GM18867 (cell line): ENCODE measurements around the gene MED26.
"Not testable (repeated sequence)": the region's sequence is repeated elsewhere in the genome, so short reads cannot be mapped to it uniquely, and the experiment has no call there.

ENCODE experiments used
- ATAC-seq: cut with Tn5 transposase; IDR thresholded peaks from one replicate; pipeline ENCODE4 v1.9.1; 2021; ENCODE audit warnings: mild to moderate bottlenecking, moderate library complexity; ENCODE audit not compliant: unreplicated experiment

MED26 gene

GRCh38 chr19:16575861-16576689 is 51.9 kb downstream of the MED26 start:
- ATAC-seq, result no peak

GRCh38 chr19:16575282-16575681 is 52.7 kb downstream of the MED26 start:
- ATAC-seq, result no peak

GRCh38 chr19:16573925-16574324 is 54.1 kb downstream of the MED26 start:
- ATAC-seq, result no peak

- ATAC-seq, result no peak
These were observed 54.7 kb downstream of the MED26 start for GRCh38 chr19:16573296-16573695.

GRCh38 chr19:16572332-16573211 is 55.4 kb downstream of the MED26 start, which contains the start of gene SLC35E1:
SLC35E1 (minus strand) TSS chr19:16572415; CDS start chr19:16572364, 51 bp downstream.
- ATAC-seq, result peak; percentile 83

- ATAC-seq, result no peak
These were observed 56.1 kb downstream of the MED26 start for GRCh38 chr19:16571822-16572331.

- ATAC-seq, result no peak
These were observed 56.7 kb downstream of the MED26 start for GRCh38 chr19:16571283-16571682.

- ATAC-seq, result no peak
These were observed 58.2 kb downstream of the MED26 start for GRCh38 chr19:16569609-16570320.

- ATAC-seq, result no peak
These were observed 61.3 kb downstream of the MED26 start for GRCh38 chr19:16566702-16567101.

- no peak for ATAC-seq
These were observed 61.8 kb downstream of the MED26 start for GRCh38 chr19:16566161-16566560.

- no peak for ATAC-seq
These were observed 63.2 kb downstream of the MED26 start for GRCh38 chr19:16564842-16565241.

GRCh38 chr19:16562608-16563025 is 65.4 kb downstream of the MED26 start:
- no peak for ATAC-seq

GRCh38 chr19:16561382-16561781 is 66.6 kb downstream of the MED26 start:
- ATAC-seq, result no peak

- ATAC-seq, result no peak
These were observed 68.2 kb downstream of the MED26 start for GRCh38 chr19:16559780-16560276.

- no peak for ATAC-seq
These were observed 73.2 kb downstream of the MED26 start for GRCh38 chr19:16554776-16555175.

- not testable (repeated sequence) for ATAC-seq
These were observed 76.1 kb downstream of the MED26 start for GRCh38 chr19:16551902-16552301.

- ATAC-seq, result no peak
These were observed 79.0 kb downstream of the MED26 start for GRCh38 chr19:16548956-16549355.

- ATAC-seq, result no peak
These were observed 83.4 kb downstream of the MED26 start for GRCh38 chr19:16544473-16545231.

GRCh38 chr19:16543734-16544133 is 84.3 kb downstream of the MED26 start:
- ATAC-seq, result not testable (repeated sequence)

GRCh38 chr19:16542910-16543472 is 85.0 kb downstream of the MED26 start:
- no peak for ATAC-seq
